K562 treated with DMSO at 1 percent for 4 hours (cell line): ENCODE measurements around the gene NMT2. TPM values are rescaled to one million over a fixed set of nuclear protein-coding genes. Genes with fewer than 3 reads are reported as not detected.

Source experiments
- total RNA-seq: library from RNA; unstranded; fragments of 300-600 nt; gene quantifications from 2 replicates; pipeline ENCODE4 v1.2.3, GENCODE V29; 2022; ENCODE audit not compliant: insufficient read depth

Gene NMT2
- 17.9 and 18.1 TPM in 2 replicates for total RNA-seq

DNA sequence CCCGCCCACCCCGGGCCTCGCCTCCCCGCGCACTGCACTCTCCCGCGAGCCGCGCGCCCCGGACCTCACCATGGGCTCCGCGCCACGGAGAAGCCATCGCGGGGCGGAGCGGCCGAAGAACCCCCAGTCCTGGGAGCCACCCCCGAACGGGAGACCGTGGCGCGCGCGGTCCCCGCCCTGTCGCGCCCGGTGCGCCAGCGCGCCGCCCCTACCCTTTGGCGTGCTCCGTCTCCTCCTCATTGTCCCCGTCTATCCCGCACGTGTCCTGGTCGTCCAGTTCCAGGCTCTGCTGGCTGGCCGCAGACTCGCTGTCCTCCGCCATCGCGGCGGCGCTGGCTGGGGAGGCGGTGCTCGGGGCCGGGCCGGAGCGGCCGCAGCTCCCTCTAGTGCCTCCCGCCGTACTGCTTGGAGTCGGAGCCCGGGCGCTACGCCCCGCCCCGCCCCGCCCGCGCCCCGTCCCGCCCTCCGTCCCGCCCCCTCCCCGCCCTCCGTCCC is at the start of gene NMT2:
TSS of gene NMT2 (minus strand) at position 403 of the 495 bp plus-strand sequence. CDS start at position 322, 81 bp downstream.

DNA sequence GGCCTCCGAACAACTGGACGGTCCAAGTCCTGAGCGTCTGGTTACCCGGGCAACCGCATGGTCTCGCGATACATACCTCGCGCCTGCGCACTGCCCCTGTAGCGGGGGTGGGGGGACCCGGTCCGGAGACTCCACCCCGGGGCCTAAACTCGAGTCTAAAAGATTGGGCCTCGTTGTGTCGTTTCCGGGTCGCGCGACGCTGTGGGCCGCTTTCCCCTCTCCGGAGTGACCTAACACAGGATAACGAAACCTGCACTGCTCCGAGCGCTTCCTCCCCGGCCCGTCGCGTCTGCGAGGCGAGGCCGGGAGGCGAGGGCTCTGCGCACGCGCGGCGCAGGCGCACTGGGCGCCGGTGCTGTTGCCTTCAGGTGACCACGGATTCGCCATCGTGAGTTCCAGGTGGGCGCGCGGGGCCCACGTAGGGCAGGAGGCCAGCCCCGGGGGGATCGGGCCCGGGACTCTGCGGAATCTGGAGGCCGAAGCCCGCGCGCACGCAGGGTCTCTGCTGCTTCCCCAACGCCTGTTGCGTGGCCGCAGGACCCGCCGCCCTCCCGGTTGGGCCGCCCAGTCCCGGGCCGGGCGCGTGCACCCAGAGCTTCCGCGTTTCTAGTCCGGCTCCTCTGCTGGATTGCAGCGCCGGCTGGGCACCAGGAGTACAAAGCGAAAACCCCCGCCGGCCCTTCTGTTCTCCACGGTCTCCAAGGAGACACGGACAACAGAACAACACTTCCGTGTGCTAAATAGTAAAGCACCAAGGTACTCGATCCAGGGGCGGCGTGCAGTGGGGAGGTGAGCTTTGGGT is 71.3 kb downstream of the NMT2 start, which contains the start of gene RPP38:
TSS of gene RPP38 (plus strand) at position 345 of the 802 bp plus-strand sequence. CDS start 5,960 bp downstream, outside the sequence.

DNA sequence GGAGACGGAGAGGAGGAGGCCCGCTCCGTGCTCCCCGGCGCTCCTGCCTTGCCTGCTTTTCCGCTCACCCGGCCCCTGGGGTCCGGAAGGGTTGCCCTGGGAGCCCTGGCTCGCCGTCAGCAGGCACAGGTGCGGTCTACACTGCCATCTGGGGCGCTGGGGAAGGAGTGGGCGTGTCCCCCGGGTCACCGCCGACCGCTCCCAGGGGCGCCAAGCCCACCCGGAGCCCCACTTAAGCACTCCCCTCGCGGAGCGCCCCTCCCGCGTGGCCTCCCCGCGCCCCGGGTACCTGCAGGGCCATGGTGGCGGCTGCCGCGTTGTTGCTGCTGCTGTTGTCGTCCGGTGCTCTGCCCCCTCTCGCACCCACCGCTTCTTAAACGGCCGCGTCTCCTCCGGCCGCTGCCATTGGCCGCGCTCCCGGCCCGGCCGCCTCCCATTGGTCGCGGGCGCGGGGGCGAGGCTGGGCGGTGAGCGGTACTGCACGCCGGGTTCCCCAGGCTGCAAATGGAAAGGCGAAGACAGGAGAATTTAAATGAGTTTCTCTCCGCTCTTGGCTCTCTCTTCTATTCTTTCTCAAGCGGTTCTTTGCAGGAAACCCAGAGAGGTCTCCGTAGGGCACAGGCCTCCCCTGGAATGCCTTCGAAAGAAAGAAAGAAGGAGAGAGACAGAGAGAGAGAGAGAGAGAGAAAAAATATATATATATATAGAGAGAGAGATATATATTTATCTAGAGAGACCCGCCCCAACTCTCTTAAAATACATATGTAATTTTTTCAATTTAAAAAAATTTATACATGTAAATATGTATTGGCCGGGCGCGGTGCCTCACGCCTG is 79.8 kb downstream of the NMT2 start, which contains the start of gene ACBD7:
TSS of gene ACBD7 (minus strand) at position 349 of the 834 bp plus-strand sequence. CDS start at position 301, 48 bp downstream.

Other genes starting within 250 kb of the NMT2 start
- gene DCLRE1C, start 214.6 kb downstream of the NMT2 start, total RNA-seq, result 5.5 and 8.1 TPM in 2 replicates
- gene MEIG1, start 209.3 kb downstream of the NMT2 start, total RNA-seq, result not detected in 2 replicates
- 1.5 TPM in 1 of 2 replicates, not detected in the other for gene OLAH, start 124.8 kb downstream of the NMT2 start, total RNA-seq
- not detected in 2 replicates for gene ACBD7, start 79.9 kb downstream of the NMT2 start, total RNA-seq
- gene RPP38, start 71.3 kb downstream of the NMT2 start, total RNA-seq, result 16.3 and 24.3 TPM in 2 replicates
- 6.5 and 8.2 TPM in 2 replicates for gene FAM171A1, start 202.6 kb upstream of the NMT2 start, total RNA-seq